ENCODE results near the gene FILIP1.

FILIP1 gene

DNA sequence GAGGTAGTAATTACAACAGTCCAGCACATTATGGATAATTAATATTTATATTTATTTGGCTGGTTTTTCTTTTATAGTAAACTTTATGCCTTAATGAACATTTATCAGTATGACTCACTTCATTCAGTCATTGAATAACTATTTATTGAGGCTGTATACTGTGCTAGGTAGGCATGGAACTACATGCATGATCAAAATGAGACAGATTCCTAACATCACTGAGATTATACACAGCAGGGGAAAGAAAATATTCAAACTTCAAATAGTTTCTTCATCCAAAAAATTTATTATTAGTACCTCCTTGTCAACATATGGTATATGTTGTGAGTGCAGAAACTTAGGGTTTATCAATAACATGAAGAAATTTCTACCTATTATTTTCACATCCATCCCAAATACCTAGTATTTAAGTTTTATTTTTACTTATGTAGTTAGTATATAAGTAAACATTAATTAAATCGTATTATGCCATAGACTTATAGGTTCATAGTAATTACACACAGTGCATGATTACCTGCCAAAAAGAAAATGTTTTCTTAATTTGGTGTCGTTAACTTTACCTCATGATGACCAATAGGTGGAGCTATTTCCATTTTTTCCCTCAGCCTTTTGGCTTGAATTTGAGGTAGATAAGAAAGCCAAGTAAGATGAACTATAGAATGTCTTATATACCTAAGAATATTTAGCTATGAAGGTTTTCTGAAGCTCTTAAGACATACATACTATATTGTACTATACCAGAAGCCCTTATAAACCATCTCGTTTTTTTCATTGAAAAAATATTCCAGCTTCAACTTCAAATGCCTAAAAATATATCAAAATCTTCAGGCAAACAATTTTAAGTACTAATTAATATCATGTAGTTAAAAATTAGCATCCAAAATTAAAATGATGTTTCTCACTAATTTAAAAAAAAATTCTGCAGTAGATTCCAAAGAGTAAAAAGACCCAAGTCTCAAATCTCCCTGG lies 196.5 kb downstream of the FILIP1 start:
- peak; percentile 13 for DNase-seq (ENCODE audit: low spot score)

DNA sequence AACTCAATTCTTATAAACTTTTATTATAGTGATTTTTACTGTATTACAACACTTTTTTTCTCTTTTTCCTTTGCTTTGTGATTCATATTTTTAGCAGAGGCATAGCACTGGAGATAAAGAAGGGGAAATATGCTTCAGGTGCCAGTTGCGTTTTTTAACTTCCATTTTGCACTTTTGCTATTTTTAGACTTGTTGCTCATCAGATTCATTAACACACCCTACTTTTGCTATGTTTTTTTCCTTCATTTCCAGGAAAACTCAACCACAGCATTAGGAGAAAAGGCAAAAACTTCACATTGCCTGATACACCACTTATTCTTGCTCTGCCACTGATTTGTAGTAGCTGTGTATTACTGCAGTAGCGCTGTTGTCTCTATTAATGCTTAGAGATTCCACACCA lies 201.0 kb downstream of the FILIP1 start:
- DNase-seq (ENCODE audit: low spot score): no peak

DNA sequence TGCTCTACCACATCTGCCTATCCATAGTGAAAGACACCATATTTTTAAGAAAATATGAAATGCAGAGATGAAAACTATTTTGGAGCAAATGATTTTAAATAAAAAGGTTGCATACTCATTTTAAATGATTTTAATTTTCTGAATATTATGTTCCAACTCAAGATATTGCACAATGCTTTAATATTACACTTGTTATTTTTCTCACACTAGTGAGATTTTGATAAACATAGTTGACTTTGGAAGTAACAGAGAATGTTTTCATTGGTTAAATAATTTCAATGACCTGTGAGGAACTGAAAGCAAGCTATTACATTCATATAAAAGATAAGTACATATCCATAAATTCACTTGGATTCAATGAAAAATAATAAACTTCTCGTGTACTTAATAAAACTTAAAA lies 201.9 kb downstream of the FILIP1 start:
- DNase-seq (ENCODE audit: low spot score): no peak

DNA sequence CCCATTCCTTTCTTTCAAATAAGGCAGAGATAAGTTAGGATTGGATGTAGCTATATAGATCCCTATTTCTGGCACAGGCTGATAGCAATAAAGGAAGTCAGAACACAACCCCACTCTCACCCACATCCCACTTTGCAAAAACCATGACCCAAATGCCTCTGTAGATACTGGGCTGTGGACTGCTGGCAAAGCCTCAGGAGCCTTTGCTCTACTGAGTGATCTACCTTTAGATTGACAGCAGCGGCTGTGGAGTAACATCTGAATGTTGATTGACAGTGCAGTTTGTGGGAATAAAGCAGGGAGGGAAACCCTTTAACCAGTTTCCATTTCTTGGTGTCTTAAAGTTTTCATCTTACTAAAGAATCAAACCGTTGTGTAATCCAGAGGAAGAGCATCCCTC lies 202.3 kb downstream of the FILIP1 start:
- no peak for DNase-seq (ENCODE audit: low spot score)

DNA sequence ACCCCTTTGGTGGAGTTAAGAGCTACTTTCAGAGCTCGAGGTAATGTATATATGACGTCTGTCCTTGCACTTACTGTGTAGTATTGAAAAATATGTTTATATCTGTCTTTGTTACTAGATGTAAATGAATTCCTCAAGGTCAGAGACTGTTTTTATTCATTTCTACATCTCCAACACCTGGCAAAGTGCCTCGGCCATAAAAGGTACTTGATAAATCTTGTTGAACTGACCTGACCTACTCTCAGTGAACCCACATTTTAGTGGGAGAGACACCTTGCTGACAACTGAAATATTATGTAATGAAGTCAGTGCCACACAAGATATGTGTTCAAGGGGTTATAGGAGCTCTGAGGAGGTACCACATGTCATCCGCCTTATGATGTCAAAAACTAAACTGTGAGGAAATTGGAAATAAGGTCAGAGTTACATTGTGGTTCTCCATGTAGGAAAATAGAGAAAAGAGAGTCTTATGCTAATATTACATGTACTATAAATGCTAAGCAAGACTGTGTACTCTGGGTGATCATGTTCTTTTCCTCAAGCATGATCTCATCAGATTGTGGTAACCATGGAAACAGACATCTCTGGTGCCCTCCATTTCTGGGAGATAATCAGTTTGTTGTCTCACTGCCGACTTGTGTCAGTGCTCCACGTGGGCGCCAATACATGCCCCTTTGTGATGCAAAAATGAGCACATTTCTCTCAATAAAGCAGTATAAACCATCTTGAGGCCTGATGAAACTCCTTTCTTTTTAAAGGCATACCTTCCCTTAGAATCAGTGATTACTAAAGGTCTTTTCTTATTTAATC lies 203.3 kb downstream of the FILIP1 start:
- DNase-seq (ENCODE audit: low spot score): no peak

DNA sequence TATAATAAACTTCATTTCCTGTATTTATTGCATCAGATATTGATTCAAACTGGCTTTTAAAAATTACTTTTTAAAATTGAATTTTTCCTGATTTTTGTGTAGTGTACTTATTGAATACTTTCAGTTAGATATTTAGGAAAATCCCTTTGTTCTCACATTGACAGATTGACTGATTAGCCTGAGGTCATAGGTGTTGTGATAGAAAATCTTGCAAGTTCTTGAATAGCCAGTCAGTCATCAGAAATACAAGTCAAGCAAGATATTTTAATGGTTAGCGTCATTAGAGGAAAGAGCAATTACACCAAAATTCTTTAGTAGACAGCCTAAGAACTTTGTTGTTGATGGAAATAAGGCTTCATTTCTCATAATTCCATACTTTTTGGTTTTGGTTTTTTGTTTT lies 205.6 kb downstream of the FILIP1 start:
- no peak for DNase-seq (ENCODE audit: low spot score)

DNA sequence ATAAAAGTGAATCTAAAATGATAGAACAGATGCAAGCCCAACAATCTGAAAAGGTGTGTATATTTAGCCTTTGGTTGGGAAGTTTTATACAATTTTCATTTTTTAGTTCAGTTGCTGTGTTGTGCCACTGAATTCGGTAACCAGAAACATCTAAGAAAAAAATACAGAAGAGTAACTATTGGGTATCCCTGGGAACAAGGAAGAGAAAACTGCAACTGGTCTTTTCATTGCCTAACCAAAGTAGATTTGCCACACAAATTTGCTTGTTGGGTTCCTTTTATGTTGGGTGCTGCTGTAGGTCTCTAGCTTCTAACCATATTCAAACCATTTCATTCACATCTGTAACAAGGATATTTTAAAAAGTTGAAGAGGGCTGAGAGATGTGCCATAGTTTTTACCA lies 206.2 kb downstream of the FILIP1 start:
- DNase-seq (ENCODE audit: low spot score): no peak

DNA sequence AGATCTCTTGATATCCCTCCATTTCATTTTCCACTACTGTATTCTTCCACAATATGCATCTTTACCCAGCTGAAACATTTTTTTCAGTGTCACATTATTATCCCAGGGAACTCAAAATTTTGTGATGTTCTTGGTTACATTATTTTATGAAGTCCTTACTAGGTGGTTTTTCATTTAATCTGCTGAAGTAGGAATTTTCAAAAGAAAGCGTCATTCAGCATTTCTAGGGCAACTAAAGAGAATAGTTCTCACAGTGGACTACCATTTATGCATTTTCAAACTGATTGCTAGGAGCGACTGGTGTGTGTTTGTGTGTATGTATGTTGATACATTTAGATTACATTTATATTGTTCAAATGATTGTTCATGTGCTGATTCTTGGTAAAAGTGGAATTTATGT lies 206.6 kb downstream of the FILIP1 start:
- DNase-seq (ENCODE audit: low spot score): no peak

DNA sequence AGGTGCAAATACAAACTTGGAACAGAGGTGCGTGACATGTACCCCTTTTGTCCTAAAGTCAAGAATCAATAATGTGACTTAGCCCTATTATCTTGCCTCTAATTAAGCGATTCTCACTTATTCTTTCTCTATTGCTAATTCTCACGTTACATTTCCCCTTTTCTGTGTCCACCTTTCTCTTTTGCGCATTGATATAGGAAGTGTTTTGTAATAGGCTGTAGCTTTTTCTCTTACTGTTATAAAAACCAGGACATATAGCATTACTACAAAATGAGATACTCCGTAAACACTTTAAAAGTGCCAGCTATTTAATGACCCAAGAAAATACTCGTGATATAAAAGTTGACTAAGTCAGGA lies 208.3 kb downstream of the FILIP1 start:
- DNase-seq (ENCODE audit: low spot score): no peak

DNA sequence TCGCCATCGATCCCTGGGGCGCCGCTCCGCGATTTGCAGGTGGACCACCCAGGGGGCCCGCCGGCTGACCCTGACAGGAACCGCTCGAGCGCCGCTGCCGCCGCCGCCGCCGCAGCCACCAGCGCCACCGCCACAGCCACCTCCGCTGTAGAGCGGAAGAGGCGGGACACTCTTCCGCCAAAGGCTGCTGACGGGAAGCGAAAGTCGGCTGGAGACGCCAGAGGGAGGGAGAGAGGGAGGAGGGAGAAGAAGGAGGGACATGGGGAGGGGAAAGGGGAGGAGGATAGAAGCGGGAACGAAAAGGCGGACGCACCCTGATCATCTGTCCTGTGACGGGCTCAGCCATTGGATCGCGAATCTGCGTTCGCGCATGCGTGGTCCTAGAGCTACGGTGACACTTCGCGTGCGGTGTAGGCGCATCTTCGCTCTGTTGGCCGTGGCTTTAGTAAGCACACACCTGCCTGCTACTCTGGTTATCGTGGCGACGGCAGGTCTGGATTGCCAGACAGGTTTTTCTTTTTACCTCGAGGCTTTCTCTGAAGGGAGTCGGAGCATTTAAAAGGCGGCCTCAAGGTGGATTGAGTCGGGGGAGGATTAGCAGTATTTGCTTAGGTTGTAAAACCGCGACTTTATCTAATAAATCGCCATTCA lies 208.8 kb downstream of the FILIP1 start, which contains the start of gene TMEM30A:
TSS of gene TMEM30A (minus strand) at position 161 of the 651 bp plus-strand sequence. CDS start at position 7, 154 bp downstream.
- peak; percentile 93 for DNase-seq (ENCODE audit: low spot score)

DNA sequence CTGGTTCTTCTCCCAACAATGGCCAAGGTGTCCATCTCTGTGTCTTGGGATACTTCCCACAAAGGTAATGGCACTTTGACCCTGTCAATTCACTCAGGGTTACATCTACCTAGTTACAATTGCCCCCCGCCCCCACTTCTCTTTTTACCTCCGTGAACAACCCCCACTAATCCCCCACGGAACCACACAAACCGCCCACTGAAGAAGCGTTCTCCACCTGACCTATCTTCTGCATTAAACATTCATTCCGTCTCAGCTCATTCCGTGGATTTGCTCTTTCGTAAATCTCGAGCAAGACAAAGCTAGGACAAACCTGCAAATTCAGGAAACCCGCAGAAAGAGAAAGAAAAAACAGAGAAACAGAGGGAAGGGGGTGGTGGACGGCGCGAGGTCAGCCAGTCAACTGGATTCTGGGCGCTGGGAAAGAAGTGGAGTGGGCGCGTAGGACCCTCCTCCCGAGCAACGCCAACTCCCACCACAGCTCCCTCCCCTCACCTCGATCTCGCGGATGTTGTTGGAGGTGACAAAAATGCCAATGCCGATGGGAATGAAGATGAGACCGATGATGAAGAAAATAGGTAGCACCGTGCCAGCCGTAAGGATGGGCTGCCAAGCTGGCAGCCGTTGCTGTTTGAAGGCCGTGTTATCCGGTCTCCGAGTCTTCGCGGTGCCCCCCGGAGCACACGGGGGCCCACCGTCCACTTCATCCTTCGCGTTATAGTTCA lies 209.5 kb downstream of the FILIP1 start:
- peak; percentile 21 for DNase-seq (ENCODE audit: low spot score)

DNA sequence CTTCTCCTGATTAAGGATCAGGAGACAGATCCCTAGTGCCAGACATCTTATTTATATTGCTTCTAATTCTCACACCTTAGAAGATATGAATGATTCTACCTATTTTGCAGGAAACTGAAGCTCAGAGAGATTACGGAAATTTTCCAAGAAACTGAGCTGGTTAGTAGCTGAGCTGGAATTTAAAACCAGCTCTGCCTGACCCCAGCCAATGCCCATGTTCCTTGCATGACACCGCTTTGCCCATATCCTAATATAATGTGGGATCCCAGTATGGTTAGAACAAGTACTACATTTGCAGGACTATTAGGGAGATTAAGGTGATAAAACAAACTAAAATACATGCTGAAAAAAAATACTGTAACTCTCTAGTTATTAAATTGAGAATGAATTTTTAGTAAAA lies 210.9 kb downstream of the FILIP1 start:
- DNase-seq (ENCODE audit: low spot score): no peak

DNA sequence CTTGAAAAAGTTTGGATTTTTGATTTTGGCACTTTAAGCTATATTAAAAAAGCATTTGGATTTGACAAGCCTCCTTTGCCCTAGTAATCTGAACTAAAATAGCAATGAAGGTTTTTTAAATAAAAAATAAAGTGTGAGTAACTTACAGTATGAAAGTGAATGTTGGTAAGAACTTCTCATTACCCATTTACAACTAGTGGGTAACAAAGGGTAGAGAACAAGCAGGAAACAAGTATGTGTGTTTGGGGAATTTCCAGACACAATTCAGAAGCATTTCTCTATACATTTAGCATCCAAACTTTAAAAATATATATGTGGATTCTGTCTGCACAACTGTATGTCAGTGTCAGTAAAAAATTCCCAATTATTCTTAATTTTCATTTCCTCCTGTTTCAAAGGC lies 211.9 kb downstream of the FILIP1 start:
- no peak for DNase-seq (ENCODE audit: low spot score)

DNA sequence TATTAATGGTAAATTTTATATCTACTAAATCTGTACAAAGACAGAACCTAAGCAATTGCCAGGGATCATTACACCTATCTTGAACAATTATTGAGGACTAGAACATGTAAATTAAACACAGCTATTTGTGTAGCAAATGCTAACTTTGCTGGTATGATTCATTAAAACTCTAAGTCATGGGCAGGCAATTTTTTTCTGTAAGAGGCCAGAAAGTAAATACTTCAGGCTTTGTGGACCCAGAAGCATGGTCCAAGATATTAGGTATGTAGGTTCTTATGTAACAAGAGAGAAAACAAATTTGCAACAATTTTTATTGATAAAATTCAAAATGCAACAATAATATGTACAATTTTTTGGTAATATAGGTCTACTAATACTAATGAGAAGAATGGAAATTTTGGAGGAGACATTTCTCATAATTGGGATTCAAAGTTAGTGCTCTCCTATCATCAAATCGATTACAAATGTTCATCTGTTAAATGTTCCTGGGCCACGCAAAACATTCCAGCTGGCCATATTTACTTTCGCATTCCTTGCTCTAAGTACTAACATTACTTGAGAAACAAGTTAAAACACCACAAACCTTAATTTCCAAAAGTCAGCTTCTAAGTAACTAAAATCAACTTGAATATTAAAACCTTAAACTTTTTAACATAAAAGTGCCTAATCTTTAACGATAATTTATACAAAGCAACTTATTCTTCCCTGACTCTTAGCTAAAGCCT lies 213.3 kb downstream of the FILIP1 start:
- DNase-seq (ENCODE audit: low spot score): no peak

DNA sequence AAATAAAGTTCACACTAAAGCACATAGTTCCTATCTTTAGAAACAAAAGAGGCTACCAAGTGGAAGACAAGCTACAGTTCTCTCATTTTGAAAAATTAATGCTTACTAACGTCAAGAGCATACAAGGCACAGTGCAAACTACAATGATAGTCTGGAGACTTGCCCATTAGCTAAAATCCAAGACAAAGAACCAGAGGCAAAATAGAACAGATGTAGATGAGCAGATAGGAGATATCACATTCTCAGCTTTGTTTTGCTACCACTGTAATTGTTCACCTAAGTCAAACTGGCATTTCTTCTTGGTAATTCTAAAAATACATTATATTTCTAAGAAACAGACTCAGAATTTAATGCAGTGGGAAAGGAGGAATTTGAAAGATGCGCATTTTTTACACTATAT lies 214.2 kb downstream of the FILIP1 start:
- DNase-seq (ENCODE audit: low spot score): no peak

DNA sequence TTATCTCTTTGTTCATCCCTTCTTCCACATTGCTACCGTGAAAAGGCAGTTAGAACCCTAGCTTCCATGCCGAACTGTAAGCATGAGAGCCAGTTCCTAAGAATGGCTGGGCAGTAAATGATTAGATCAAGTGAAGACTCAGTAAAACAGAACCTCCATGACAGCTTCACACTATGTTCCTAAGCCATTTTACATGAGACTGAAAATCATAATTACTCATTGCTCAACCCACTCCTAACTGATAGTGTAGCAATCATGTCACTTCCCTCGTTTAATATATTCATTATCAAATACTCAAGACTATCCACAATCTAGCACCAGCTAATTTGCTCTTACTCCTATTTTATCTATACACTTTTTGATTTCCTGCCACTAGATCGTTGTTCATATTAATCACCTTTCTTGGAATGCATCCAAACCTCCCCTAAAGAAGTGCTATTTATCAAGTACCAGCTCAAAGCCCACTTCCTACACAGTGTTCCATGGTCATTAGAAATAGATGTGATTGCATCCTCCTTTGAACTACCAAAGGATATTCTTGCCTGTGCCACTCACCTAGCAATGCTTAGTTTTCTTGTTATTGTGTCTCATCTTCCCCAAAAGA lies 215.0 kb downstream of the FILIP1 start:
- DNase-seq (ENCODE audit: low spot score): no peak

DNA sequence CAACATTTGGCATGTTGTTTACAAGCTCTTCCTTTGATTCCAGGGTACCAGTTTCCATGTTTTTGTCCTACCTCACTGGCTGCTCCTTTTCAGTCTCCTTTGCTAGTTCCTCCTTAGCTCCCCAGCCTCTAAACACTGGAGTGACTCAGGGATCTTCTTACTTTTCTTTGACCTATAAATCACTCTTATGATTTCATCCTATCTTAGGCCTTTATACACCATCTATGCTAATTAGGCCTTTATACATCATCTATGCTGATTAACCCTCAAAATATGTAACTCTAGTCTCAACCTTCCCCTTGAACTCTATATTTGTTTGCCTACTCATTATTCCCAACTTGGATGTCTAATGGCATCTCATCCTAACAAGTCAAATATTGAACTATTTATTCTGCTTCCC lies 218.5 kb downstream of the FILIP1 start:
- DNase-seq (ENCODE audit: low spot score): peak; percentile 19

DNA sequence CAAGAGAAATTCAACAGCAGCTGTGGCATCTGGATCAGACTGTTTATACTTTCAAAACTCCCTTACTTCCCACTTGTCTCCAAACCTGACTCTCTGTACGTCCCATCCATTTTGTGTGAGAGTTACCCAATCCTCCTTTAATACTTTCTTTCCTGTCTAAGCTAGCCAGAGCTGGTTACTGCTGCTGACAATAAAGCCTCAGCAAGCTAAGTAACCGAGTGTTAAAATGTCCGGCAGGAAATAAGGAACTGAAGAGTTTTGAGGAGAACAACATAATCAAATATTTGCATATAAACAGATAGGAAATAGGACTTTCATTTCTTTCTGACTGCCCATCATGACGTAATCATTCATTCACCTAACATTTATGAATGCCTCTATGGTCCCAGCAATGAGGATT lies 220.6 kb downstream of the FILIP1 start:
- DNase-seq (ENCODE audit: low spot score): no peak

DNA sequence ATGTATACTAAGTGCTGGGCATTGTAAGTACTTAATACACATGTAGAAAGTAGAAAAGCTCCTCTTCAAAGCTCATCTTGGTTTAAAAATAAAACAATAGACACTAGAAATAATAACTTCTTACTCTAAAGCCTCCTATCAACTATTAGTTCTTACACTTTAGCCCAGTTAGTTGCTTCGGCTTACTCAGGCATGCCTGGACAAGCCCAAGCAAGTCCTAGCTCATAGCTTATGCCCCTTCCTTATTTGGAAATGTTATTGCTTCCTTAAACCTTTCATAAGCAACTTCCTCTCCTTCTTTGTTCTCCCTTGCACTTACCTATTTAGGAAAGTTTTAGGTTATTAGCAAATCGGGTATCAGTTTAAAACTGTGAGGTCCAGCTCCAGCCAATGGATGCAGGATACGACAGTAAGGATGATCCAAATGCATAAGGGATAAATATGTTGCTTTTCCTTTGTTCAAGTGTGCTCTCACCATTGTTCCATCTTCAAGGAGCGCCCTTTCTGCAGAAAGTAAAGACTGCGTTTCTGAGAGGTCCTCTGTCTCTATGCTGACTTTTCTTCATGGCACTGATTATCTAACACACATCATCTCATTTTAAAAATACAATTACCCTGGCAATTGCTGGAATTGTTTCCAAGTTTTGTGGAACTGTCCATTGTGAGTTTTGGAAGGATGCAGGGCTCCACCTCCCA lies 221.3 kb downstream of the FILIP1 start:
- no peak for DNase-seq (ENCODE audit: low spot score)

DNA sequence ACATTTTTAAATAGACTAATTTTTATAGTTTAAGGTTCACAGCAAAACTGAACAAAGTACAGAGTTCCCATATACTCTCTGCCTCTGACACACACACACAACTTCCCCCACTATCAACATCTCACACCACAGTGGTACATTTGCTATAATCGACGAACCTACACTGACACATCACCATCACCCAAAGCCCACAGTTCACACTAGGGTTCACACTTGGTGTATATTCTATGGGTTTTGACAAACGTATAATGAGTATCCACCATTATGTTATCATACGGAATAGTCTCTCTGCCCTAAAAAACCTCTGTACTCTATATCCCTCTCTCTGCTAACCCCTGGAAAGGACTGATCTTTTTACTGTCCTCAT lies 224.6 kb downstream of the FILIP1 start:
- no peak for DNase-seq (ENCODE audit: low spot score)

All from hepatic stellate cell (primary cell).